GM19455 (cell line): ENCODE results near the gene ALOXE3.
"Not testable (repeated sequence)": the region's sequence is repeated elsewhere in the genome, so short reads cannot be mapped to it uniquely, and the experiment has no call there.

Experiments
- ATAC-seq: cut with Tn5 transposase; IDR thresholded peaks from one replicate; pipeline ENCODE4 v1.9.1; 2021; ENCODE audit not compliant: unreplicated experiment

The ALOXE3 gene

GRCh38 chr17:8100763-8101162, 17.6 kb downstream of the ALOXE3 start:
- no peak for ATAC-seq

GRCh38 chr17:8100111-8100510, 18.2 kb downstream of the ALOXE3 start:
- ATAC-seq, result no peak

- no peak for ATAC-seq
Observed at GRCh38 chr17:8096541-8096940, 21.8 kb downstream of the ALOXE3 start.

GRCh38 chr17:8095361-8095760, 23.0 kb downstream of the ALOXE3 start:
- ATAC-seq, result no peak

- ATAC-seq, result no peak
Observed at GRCh38 chr17:8091033-8091687, 27.2 kb downstream of the ALOXE3 start.

- ATAC-seq, result no peak
Observed at GRCh38 chr17:8089728-8090127, 28.6 kb downstream of the ALOXE3 start.

- ATAC-seq, result no peak
Observed at GRCh38 chr17:8087952-8088230, 30.4 kb downstream of the ALOXE3 start.

- no peak for ATAC-seq
Observed at GRCh38 chr17:8087075-8087951, 31.0 kb downstream of the ALOXE3 start, which contains the start of gene ALOX12B. Gene ALOX12B, minus strand, starts transcription at chr17:8087716. Its CDS starts 274 bp downstream, at chr17:8087442.

GRCh38 chr17:8084250-8084649, 34.1 kb downstream of the ALOXE3 start:
- ATAC-seq, result no peak

- no peak for ATAC-seq
Observed at GRCh38 chr17:8082292-8082691, 36.0 kb downstream of the ALOXE3 start.

- no peak for ATAC-seq
Observed at GRCh38 chr17:8081876-8082275, 36.4 kb downstream of the ALOXE3 start.

- no peak for ATAC-seq
Observed at GRCh38 chr17:8080799-8081219, 37.5 kb downstream of the ALOXE3 start.

- ATAC-seq, result no peak
Observed at GRCh38 chr17:8080208-8080798, 38.0 kb downstream of the ALOXE3 start.

GRCh38 chr17:8079291-8080207, 38.8 kb downstream of the ALOXE3 start:
- ATAC-seq, result peak; percentile 61

GRCh38 chr17:8077939-8078338, 40.4 kb downstream of the ALOXE3 start:
- ATAC-seq, result not testable (repeated sequence)

GRCh38 chr17:8076502-8077266, 41.6 kb downstream of the ALOXE3 start:
- ATAC-seq, result no peak

- no peak for ATAC-seq
Observed at GRCh38 chr17:8075574-8076342, 42.6 kb downstream of the ALOXE3 start.

- ATAC-seq, result no peak
Observed at GRCh38 chr17:8075081-8075480, 43.2 kb downstream of the ALOXE3 start.

GRCh38 chr17:8074554-8074953, 43.8 kb downstream of the ALOXE3 start:
- ATAC-seq, result no peak
